SK-N-SH (cell line): ENCODE results near the gene SIKE1. TPM values are rescaled to one million over a fixed set of nuclear protein-coding genes. Genes with fewer than 3 reads are reported as not detected.

Source experiments
- CTCF ChIA-PET: fragments of 300-600, 350-600 bp; formaldehyde crosslinking; extraction: SDS; loops from one replicate; lab custom pipeline; 2021; lab: Yijun Ruan, JAX
- POLR2A ChIA-PET: fragments of 350-600 bp; sonication (Branson Sonifier 250); formaldehyde crosslinking; extraction: SDS; loops from one replicate; lab custom pipeline; 2020; ENCODE audit warnings: antibody characterized with exemption, inconsistent platforms; lab: Yijun Ruan, JAX
- DNase-seq: peaks from one replicate; pipeline ENCODE4 v3.0.0; 2012
- H2AFZ ChIP-seq: fragments of 200-600 bp; sonication (generic); 2 replicates; pipeline ENCODE4 v1.8.1; 2016; ENCODE audit warnings: antibody characterized with exemption, mild to moderate bottlenecking, low read depth
- H3F3A ChIP-seq: fragments of 200-600 bp; sonication (generic); replicated peaks from 2 replicates; pipeline ENCODE3; 2016; ENCODE audit warnings: antibody characterized with exemption, mild to moderate bottlenecking; ENCODE audit not compliant: insufficient read depth
- H3K27ac ChIP-seq, 2 experiments: fragments of 200-500 bp in 1 of 2; fragments of 200-600 bp in 1 of 2; sonication (Bioruptor generic) in 1 of 2; sonication (generic), shearing (Covaris generic) in 1 of 2; 2 replicates each; pipeline versions ENCODE4 v1.5.1 to v1.6.1; 2014 to 2016; ENCODE audit warnings: low read depth in 2 of 2, inconsistent platforms in 1 of 2, low read length in 1 of 2, mild to moderate bottlenecking in 1 of 2, mixed read lengths in 1 of 2
- H3K27me3 ChIP-seq: fragments of 200-600 bp; sonication (generic), shearing (Covaris generic); 2 replicates; pipeline ENCODE4 v1.6.1; 2016; ENCODE audit warnings: mixed run types; ENCODE audit not compliant: insufficient read depth
- H3K36me3 ChIP-seq, 2 experiments: fragments of 200-500 bp in 1 of 2; fragments of 200-600 bp in 1 of 2; sonication (Bioruptor generic) in 1 of 2; sonication (generic) in 1 of 2; replicated peaks in 1 of 2; 2 replicates each; pipeline versions ENCODE3 to v1.5.1; 2014 to 2016; ENCODE audit warnings: low read length in 1 of 2, mild to moderate bottlenecking in 1 of 2; ENCODE audit not compliant: insufficient read depth in 2 of 2, control insufficient read depth in 1 of 2
- H3K4me1 ChIP-seq, 2 experiments: fragments of 200-500 bp in 1 of 2; fragments of 200-600 bp in 1 of 2; sonication (Bioruptor generic) in 1 of 2; sonication (generic), shearing (Covaris generic) in 1 of 2; 2 replicates each; pipeline versions ENCODE4 v1.5.1 to v1.6.1; 2014 to 2016; ENCODE audit warnings: low read depth in 1 of 2, low read length in 1 of 2, mixed run types in 1 of 2; ENCODE audit not compliant: insufficient read depth in 2 of 2, control insufficient read depth in 1 of 2
- H3K4me2 ChIP-seq: fragments of 200-600 bp; sonication (generic), shearing (Covaris generic); 2 replicates; pipeline ENCODE4 v1.6.1; 2017; ENCODE audit warnings: mixed run types
- H3K4me3 ChIP-seq, 2 experiments: fragments of 200-500 bp in 1 of 2; fragments of 200-600 bp in 1 of 2; sonication (Bioruptor generic) in 1 of 2; sonication (generic), shearing (Covaris generic) in 1 of 2; 2 replicates each; pipeline versions ENCODE4 v1.5.1 to v1.8.1; 2014 to 2016; ENCODE audit warnings: low read depth in 2 of 2, inconsistent platforms in 1 of 2, low read length in 1 of 2, mild to moderate bottlenecking in 1 of 2, mixed read lengths in 1 of 2, moderate library complexity in 1 of 2
- H3K79me2 ChIP-seq: fragments of 200-600 bp; sonication (generic); 2 replicates; pipeline ENCODE4 v1.8.1; 2017; ENCODE audit warnings: mild to moderate bottlenecking; ENCODE audit not compliant: insufficient read depth
- H3K9ac ChIP-seq: fragments of 200-600 bp; sonication (generic); 2 replicates; pipeline ENCODE4 v1.6.1; 2017; ENCODE audit warnings: mixed run types
- H3K9me2 ChIP-seq: fragments of 200-600 bp; sonication (generic); 2 replicates; pipeline ENCODE4 v1.6.1; 2017; ENCODE audit warnings: mixed run types
- H3K9me3 ChIP-seq: fragments of 200-600 bp; sonication (generic); 2 replicates; pipeline ENCODE4 v1.6.1; 2017; ENCODE audit warnings: mixed run types, mild to moderate bottlenecking, moderate library complexity
- H4K20me1 ChIP-seq: fragments of 200-600 bp; sonication (generic); 2 replicates; pipeline ENCODE4 v1.6.1; 2017; ENCODE audit warnings: mild to moderate bottlenecking, mixed run types; ENCODE audit not compliant: insufficient read depth
- CTCF ChIP-seq: fragments of 200-600 bp; sonication (generic); IDR thresholded peaks from 2 replicates; pipeline ENCODE4 v1.6.1; 2017; ENCODE audit warnings: antibody characterized with exemption, mild to moderate bottlenecking, moderate library complexity
- ELF1 ChIP-seq: IDR thresholded peaks from 2 replicates; pipeline ENCODE4 v1.4.0; 2012
- EP300 ChIP-seq, 2 experiments: IDR thresholded peaks; 2 replicates each; pipeline versions ENCODE4 v1.4.0 to v1.6.1; 2012; ENCODE audit warnings: borderline replicate concordance in 1 of 2, low read depth in 1 of 2, low read length in 1 of 2
- EZH2phosphoT487 ChIP-seq: fragments of 200-600 bp; sonication (generic); IDR thresholded peaks from 2 replicates; pipeline ENCODE4 v1.6.1; 2017; ENCODE audit warnings: low read depth, mixed run types, mild to moderate bottlenecking, antibody characterized with exemption, moderate library complexity, borderline replicate concordance
- FOSL2 ChIP-seq: IDR thresholded peaks from 2 replicates; pipeline ENCODE4 v1.4.0; 2012; ENCODE audit warnings: low read depth, mild to moderate bottlenecking, moderate library complexity, borderline replicate concordance
- FOXJ3 ChIP-seq: sonication (generic); formaldehyde crosslinking; IDR thresholded peaks from 2 replicates; pipeline ENCODE4 v1.5.1; 2020; ENCODE audit warnings: mild to moderate bottlenecking, missing genetic modification reagents
- GABPA ChIP-seq: IDR thresholded peaks from 2 replicates; pipeline ENCODE4 v1.4.0; 2012; ENCODE audit warnings: low read depth, mild to moderate bottlenecking
- MXI1 ChIP-seq: IDR thresholded peaks from 2 replicates; pipeline ENCODE4 v1.6.1; 2012; ENCODE audit warnings: mild to moderate bottlenecking, low read depth, low read length, improper control_type of control experiment
- NFIC ChIP-seq: IDR thresholded peaks from 2 replicates; pipeline ENCODE4 v1.4.0; 2012; ENCODE audit warnings: borderline replicate concordance
- NRF1 ChIP-seq: IDR thresholded peaks from 2 replicates; pipeline ENCODE4 v1.6.1; 2012; ENCODE audit warnings: low read depth, mild to moderate bottlenecking, low read length
- POLR2AphosphoS5 ChIP-seq: IDR thresholded peaks from 2 replicates; pipeline ENCODE4 v1.6.1; 2012; ENCODE audit warnings: low read depth, low read length
- RCOR1 ChIP-seq: fragments of 150-350 bp; IDR thresholded peaks from 2 replicates; pipeline ENCODE4 v1.6.1; 2017; ENCODE audit warnings: antibody characterized with exemption, low read length
- RXRA ChIP-seq: IDR thresholded peaks from 2 replicates; pipeline ENCODE4 v1.4.0; 2012; ENCODE audit warnings: low read depth, mild to moderate bottlenecking, borderline replicate concordance
- SIN3A ChIP-seq: IDR thresholded peaks from 2 replicates; pipeline ENCODE4 v1.6.1; 2012; ENCODE audit warnings: low read depth, mild to moderate bottlenecking, low read length, moderate library complexity, borderline replicate concordance
- SMC3 ChIP-seq: IDR thresholded peaks from 2 replicates; pipeline ENCODE4 v1.6.1; 2012; ENCODE audit warnings: low read depth, low read length, improper control_type of control experiment
- TCF12 ChIP-seq: IDR thresholded peaks from 2 replicates; pipeline ENCODE4 v1.4.0; 2012
- USF1 ChIP-seq: IDR thresholded peaks from 2 replicates; pipeline ENCODE4 v1.4.0; 2012; ENCODE audit warnings: low read depth, borderline replicate concordance
- YY1 ChIP-seq: IDR thresholded peaks from 2 replicates; pipeline ENCODE4 v1.4.0; 2012; ENCODE audit warnings: low read depth, mild to moderate bottlenecking
- WGBS: methylation state at CpG from one replicate; pipeline ENCODE4 v1.1.6; 2017; ENCODE audit warnings: low lambda C conversion rate; 5-methylcytosine and 5-hydroxymethylcytosine counted together
- polyA plus RNA-seq, 3 experiments: library from polyadenylated mRNA; depleted of rRNA; stranded (reverse); fragments of >200 nt; gene quantifications; 2 replicates each; pipeline ENCODE4 v1.2.3, GENCODE V29; 2012
- TF ChIP-seq, protein P1 (sequence below): fragments of 150-350 bp; IDR thresholded peaks from 2 replicates; pipeline ENCODE4 v1.6.1; 2016; ENCODE audit warnings: mild to moderate bottlenecking, low read depth, low read length

The SIKE1 gene
- polyA plus RNA-seq, 1 of the 3 experiments (the other 2 are of a cell fraction) = 41.1 TPM

- TF ChIP-seq CTCF = no peak
- TF ChIP-seq SIN3A = no peak
- no peak for TF ChIP-seq YY1
- TF ChIP-seq POLR2AphosphoS5 = no peak
- TF ChIP-seq NRF1 = no peak
- TF ChIP-seq ELF1 = no peak
- no peak for TF ChIP-seq MXI1
- TF ChIP-seq FOXJ3 (CRISPR knock-in tag) = no peak
- TF ChIP-seq, all 33 proteins: peak for 0
- Histone ChIP-seq H3K79me2 (peaks cover 100% of the 10 kb centered on the region), H3K36me3 (peaks cover 81 to 89% of the 10 kb centered on the region in 2 experiments), H3K9me2 (no peaks in the 10 kb centered on the region), H3K27ac (peak overlapping the region in 1 of 2 experiments; percentile 32; a peak in 1 of 4 replicates), H4K20me1 (peaks cover 99% of the 10 kb centered on the region), H3K4me1 (0 out of 4 replicates have a peak, but pooled peaks cover 0 to under 1% of the 10 kb centered on the region in 2 experiments), H3K9me3 (no peaks in the 10 kb centered on the region), H3K9ac (no peak overlapping the region), H3F3A (no peaks in the 10 kb centered on the region), H3K4me3 (no peak overlapping the region), H3K27me3 (no peaks in the 10 kb centered on the region), H3K4me2 (no peak overlapping the region), H2AFZ (no peak overlapping the region)
- 93% methylated on average over 2 of the region's 2 CpGs for WGBS
- no peak for DNase-seq
- ChIA-PET CTCF (interaction anchor here (1.1 kb wide), 1 partner anchor 12 kb away, joined by 3 read pairs; the partner anchor contains the start of gene CSDE1), POLR2A (interaction anchor here (0.9 kb wide), 1 partner anchor 35 kb away, joined by 3 read pairs; the partner anchor contains the start of gene SIKE1)
Measured at GRCh38 chr1:114745291-114745690, 35.2 kb downstream of the SIKE1 start.

GRCh38 chr1:114741963-114742746 lies 38.3 kb downstream of the SIKE1 start:
- ChIA-PET CTCF (no interaction called here), POLR2A (no interaction called here)
- WGBS = 95% methylated on average over 11 of the region's 11 CpGs
- Histone ChIP-seq H3K9me3 (no peaks in the 10 kb centered on the region), H3K9ac (no peak overlapping the region), H3K9me2 (no peaks in the 10 kb centered on the region), H3K4me1 (no peaks in the 10 kb centered on the region), H3K27me3 (no peaks in the 10 kb centered on the region), H3K4me3 (no peak overlapping the region), H3K4me2 (no peak overlapping the region), H4K20me1 (peaks cover 92% of the 10 kb centered on the region), H3K27ac (no peak overlapping the region), H3F3A (no peaks in the 10 kb centered on the region), H3K36me3 (peaks cover 75 to 83% of the 10 kb centered on the region in 2 experiments), H2AFZ (no peak overlapping the region), H3K79me2 (peaks cover 99% of the 10 kb centered on the region)
- DNase-seq = no peak
- TF ChIP-seq ELF1 = no peak
- TF ChIP-seq RCOR1 = no peak
- no peak for TF ChIP-seq TCF12
- no peak for TF ChIP-seq RXRA
- no peak for TF ChIP-seq FOXJ3 (CRISPR knock-in tag)
- no peak for TF ChIP-seq EP300 (IDR thresholded peaks at IDR 0.05; ENCODE audit: borderline replicate concordance in 1 of 2, low read depth in 1 of 2, low read length in 1 of 2)
- no peak for TF ChIP-seq GABPA
- no peak for TF ChIP-seq EZH2phosphoT487
- TF ChIP-seq SMC3 = no peak
- TF ChIP-seq USF1 = no peak
- TF ChIP-seq CTCF = no peak
- TF ChIP-seq NFIC = no peak
- TF ChIP-seq SIN3A = no peak
- TF ChIP-seq, protein P1, sequence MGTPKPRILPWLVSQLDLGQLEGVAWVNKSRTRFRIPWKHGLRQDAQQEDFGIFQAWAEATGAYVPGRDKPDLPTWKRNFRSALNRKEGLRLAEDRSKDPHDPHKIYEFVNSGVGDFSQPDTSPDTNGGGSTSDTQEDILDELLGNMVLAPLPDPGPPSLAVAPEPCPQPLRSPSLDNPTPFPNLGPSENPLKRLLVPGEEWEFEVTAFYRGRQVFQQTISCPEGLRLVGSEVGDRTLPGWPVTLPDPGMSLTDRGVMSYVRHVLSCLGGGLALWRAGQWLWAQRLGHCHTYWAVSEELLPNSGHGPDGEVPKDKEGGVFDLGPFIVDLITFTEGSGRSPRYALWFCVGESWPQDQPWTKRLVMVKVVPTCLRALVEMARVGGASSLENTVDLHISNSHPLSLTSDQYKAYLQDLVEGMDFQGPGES = no peak
- TF ChIP-seq FOSL2 = no peak
